Stimulated activated CD4-positive, alpha-beta T cell treated with anti-CD3 and anti-CD28 coated beads, TNF-alpha, amount 100 ng/mL, for 24 hours (primary cell): ENCODE measurements around the gene CHCHD3.

Experiments
- DNase-seq, 3 experiments: peaks; one replicate each; pipeline ENCODE4 v3.0.0-alpha.2; 2020; ENCODE audit warnings: low read depth in 3 of 3

CHCHD3 gene

GRCh38 chr7:133081599-133082389 lies at the start of gene CHCHD3:
TSS of gene CHCHD3 (minus strand) at chr7:133082090. CDS start at chr7:133081937, 153 bp downstream.
- DNase-seq = peak; percentile 93 to 95 (median 95)

GRCh38 chr7:133130166-133130565 lies 48.3 kb upstream of the CHCHD3 start:
- no peak for DNase-seq

- DNase-seq = no peak
Observed at GRCh38 chr7:133126422-133126821, 44.5 kb upstream of the CHCHD3 start.

- DNase-seq = no peak
Observed at GRCh38 chr7:133124974-133125373, 43.1 kb upstream of the CHCHD3 start.

GRCh38 chr7:133121175-133121844 lies 39.4 kb upstream of the CHCHD3 start:
- no peak for DNase-seq

GRCh38 chr7:133119067-133119466 lies 37.2 kb upstream of the CHCHD3 start:
- no peak for DNase-seq

GRCh38 chr7:133118261-133118660 lies 36.4 kb upstream of the CHCHD3 start:
- no peak for DNase-seq

- no peak for DNase-seq
Observed at GRCh38 chr7:133117452-133117851, 35.6 kb upstream of the CHCHD3 start.

- DNase-seq = no peak
Observed at GRCh38 chr7:133115596-133115995, 33.7 kb upstream of the CHCHD3 start.

- no peak for DNase-seq
Observed at GRCh38 chr7:133114519-133114918, 32.6 kb upstream of the CHCHD3 start.

GRCh38 chr7:133112976-133113375 lies 31.1 kb upstream of the CHCHD3 start:
- DNase-seq = no peak

GRCh38 chr7:133112335-133112734 lies 30.4 kb upstream of the CHCHD3 start:
- no peak for DNase-seq

- no peak for DNase-seq
Observed at GRCh38 chr7:133110312-133110711, 28.4 kb upstream of the CHCHD3 start.

- no peak for DNase-seq
Observed at GRCh38 chr7:133109816-133110215, 27.9 kb upstream of the CHCHD3 start.

- no peak for DNase-seq
Observed at GRCh38 chr7:133108023-133108422, 26.1 kb upstream of the CHCHD3 start.

GRCh38 chr7:133102276-133103060 lies 20.6 kb upstream of the CHCHD3 start:
- no peak for DNase-seq

- no peak for DNase-seq
Observed at GRCh38 chr7:133099633-133100286, 17.9 kb upstream of the CHCHD3 start.

- no peak for DNase-seq
Observed at GRCh38 chr7:133095119-133095671, 13.3 kb upstream of the CHCHD3 start.

GRCh38 chr7:133091943-133092464 lies 10.1 kb upstream of the CHCHD3 start:
- DNase-seq = no peak

GRCh38 chr7:133082390-133082766 lies 488 bp upstream of the CHCHD3 start:
- no peak for DNase-seq

- DNase-seq = peak; percentile 2 to 8 (median 7)
Observed at GRCh38 chr7:133081119-133081598, 731 bp downstream of the CHCHD3 start.
